Keratinocyte (primary cell): ENCODE data around the gene SCNN1G.

ENCODE experiments used
- CTCF ChIP-seq, 3 experiments: IDR thresholded peaks in 1 of 3; conservative IDR thresholded peaks in 1 of 3; optimal IDR thresholded peaks in 1 of 3; 2 replicates in 2 of 3; 3 replicates in 1 of 3; pipeline versions ENCODE3 to v1.5.1; 2011; ENCODE audit warnings: low read length in 3 of 3, mild to moderate bottlenecking in 3 of 3, moderate library complexity in 2 of 3, control low read depth in 1 of 3, inconsistent platforms in 1 of 3; ENCODE audit not compliant: insufficient read depth in 2 of 3; ENCODE audit errors: extremely low read depth in 1 of 3
- EZH2 ChIP-seq: IDR thresholded peaks from one replicate; pipeline ENCODE4 v1.6.1; 2012; ENCODE audit warnings: inconsistent platforms, mild to moderate bottlenecking, low read length, moderate library complexity

- TF ChIP-seq CTCF (optimal IDR thresholded peaks at IDR 0.05 in 1 of 3, IDR thresholded peaks at IDR 0.05 in 1 of 3, conservative IDR thresholded peaks at IDR 0.05 in 1 of 3; ENCODE audit: extremely low read depth in 1 of 3, insufficient read depth in 2 of 3, low read length in 3 of 3) (no peak), EZH2 (no peak)
Measured at GRCh38 chr16:23222929-23223328, 40.4 kb downstream of the SCNN1G start.
